Astrocyte (in vitro differentiated cells and primary cell): ENCODE measurements around the gene RNLS.
A peak's percentile ranks its signal among the peaks of the same experiment; 100 is the strongest.

ENCODE experiments used
- CTCF ChIP-seq: IDR thresholded peaks from 2 replicates; pipeline ENCODE4 v1.5.1; 2011; ENCODE audit warnings: low read depth, mild to moderate bottlenecking, inconsistent platforms, low read length, moderate library complexity; ENCODE audit not compliant: insufficient read depth
- EZH2 ChIP-seq: IDR thresholded peaks from 2 replicates; pipeline ENCODE4 v1.6.1; 2012; ENCODE audit warnings: mild to moderate bottlenecking, low read length, inconsistent platforms; ENCODE audit not compliant: insufficient read depth

GRCh38 chr10:88582806-88583583, at the start of gene RNLS:
- peak; percentile 37 for TF ChIP-seq CTCF
- no peak for TF ChIP-seq EZH2
